HG03025 (cell line): Measurements from ENCODE around the gene PEMT.

Source experiments
- ATAC-seq: cut with Tn5 transposase; IDR thresholded peaks from one replicate; pipeline ENCODE4 v1.9.1; 2021; ENCODE audit warnings: mild to moderate bottlenecking, moderate library complexity; ENCODE audit not compliant: unreplicated experiment, low FRiP score

PEMT gene

GRCh38 chr17:17555906-17556305 lies 35.6 kb downstream of the PEMT start:
- ATAC-seq, result no peak

DNA sequence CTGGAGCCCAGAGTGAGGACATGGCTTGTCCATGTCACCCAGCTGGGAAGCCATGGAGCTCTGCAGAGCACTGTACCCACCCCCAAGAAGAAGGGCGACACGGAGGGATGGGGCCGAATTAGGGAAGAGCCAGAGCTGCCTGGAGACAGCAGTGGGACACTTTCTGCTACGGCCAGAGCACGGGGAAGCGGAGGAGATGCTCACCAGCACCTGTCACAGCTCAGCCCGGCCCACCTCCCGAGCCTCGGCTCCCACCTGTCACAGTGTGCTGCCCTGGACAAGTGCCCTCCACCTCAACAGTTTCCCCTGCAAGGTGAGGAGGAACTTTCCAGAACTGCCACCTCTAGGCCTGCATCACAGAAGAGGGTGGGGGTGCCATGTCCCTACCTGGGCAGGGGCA lies 36.4 kb downstream of the PEMT start:
- no peak for ATAC-seq

- no peak for ATAC-seq
Measured at GRCh38 chr17:17554266-17554665, 37.2 kb downstream of the PEMT start.

GRCh38 chr17:17553217-17554195 lies 38.0 kb downstream of the PEMT start:
- no peak for ATAC-seq

DNA sequence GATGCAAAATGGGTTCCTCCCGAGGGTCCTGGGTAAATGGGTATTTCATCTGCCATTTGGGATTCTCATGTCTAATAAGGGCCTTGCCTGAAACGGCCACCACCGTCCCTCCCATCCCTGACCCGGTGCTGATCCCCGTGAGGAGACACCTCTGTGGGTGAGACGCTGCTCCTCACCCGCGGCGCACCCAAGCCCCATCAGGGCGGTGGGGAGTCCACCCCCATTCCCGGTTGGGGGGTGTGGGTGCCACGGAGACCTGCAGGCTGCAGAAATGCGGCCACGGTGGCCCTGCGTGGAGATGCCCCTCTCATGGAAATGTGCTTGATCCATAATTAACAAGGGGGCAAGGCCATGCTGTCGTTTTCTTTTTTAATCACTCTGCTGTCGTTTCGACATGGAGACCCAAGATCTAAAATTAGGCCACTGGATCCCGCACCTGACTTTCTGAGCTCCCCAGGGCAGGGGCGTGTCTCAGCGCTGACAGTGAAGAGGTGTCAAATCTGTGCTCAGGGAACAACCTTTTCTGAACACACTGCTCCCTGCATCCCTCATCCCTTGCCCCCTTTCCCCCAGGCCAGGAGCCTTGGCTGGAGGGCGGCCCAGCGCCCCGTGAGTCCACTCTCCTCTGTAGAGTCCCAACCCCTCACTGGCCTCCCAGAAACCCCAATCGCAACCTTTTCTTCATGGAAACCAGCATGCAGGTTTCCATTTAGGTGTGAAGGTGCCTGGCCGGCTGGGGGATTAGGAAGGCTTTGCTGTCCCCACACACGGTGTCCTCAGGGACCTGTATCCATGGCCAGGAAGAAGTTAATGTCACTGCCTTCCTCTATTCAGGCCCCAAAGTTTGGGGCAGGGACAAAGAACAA lies 38.9 kb downstream of the PEMT start:
- no peak for ATAC-seq

DNA sequence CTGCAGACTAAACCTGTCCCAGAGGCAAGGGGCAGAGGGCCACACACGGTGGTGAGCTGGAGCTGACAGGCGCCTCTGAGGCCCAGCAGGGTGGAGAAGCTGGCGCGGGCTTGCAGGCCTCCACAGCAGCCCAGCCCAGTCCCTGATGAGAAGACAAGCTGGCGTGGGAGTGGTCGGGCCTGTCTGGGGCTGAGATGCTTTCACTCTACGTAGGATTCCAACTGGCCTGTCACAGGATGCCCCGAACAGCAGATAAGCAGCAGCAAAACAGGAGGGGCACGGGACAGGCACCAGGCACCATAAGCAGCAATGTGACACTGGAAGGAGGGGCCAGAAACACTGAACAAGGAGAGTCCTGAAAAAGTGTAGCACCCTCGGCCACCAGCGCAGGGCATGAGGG lies 40.1 kb downstream of the PEMT start:
- no peak for ATAC-seq

GRCh38 chr17:17549732-17550366 lies 41.7 kb downstream of the PEMT start:
- ATAC-seq, result no peak

GRCh38 chr17:17548044-17548443 lies 43.5 kb downstream of the PEMT start:
- no peak for ATAC-seq

- no peak for ATAC-seq
Measured at GRCh38 chr17:17547210-17547764, 44.2 kb downstream of the PEMT start.

DNA sequence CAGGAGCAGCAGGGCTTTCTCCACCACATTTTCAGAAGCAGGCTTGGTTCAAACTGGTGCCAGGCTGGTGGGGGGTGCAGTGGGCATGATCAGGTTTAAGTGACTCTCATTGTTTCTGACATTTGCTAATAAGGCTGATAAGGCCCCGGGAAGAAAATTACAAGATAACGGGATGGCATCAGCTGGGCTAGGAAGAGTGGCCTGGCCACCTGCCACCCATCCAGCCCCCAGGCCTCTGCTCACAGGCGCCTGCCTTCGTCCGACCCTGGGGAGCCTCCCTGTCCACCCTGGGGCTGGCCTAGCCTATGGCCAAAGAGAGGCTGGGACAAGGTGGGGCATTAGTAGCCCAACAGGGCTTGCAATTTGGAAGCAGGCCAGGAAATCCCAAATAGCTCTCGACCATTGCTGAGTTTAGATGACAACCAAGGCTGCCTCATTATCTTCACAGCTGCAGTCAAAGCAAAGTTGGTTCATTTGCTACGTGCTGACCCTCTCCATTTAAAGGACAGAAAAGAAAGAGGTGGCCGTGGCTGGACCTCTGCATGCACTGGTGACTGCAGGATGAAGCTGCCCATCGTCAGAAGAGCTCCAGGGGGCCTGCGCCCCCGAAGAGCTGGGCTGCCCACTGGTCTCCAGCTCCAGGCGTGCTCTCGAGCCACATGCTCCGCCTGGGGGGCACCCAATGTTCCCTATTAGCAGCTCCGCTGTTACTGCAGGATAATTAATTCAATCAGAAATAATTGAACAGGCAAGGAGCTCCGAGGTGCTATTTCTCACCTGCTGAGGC lies 44.9 kb downstream of the PEMT start:
- ATAC-seq, result no peak

DNA sequence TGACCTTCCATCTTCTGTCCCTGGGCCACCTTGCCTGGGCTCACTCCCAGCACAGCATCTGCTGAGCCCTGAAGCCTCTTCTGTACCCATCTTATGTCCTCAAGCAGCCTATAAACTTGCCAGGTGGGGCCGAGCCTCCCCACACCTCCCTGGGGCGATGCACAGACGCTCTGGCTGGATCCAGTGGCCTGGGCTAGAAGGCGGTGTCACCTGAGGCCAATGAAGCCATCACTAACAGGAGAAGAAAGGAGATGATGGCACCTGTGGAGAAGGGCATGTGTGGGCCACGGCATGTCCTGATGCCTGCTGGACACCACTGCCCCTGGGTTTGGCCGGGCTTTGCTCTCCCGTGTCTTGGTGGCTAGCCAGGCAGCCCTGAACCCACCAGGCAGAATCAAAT lies 45.5 kb downstream of the PEMT start:
- ATAC-seq, result no peak

GRCh38 chr17:17545031-17545820 lies 46.3 kb downstream of the PEMT start:
- no peak for ATAC-seq

GRCh38 chr17:17542906-17543635 lies 48.4 kb downstream of the PEMT start:
- no peak for ATAC-seq

DNA sequence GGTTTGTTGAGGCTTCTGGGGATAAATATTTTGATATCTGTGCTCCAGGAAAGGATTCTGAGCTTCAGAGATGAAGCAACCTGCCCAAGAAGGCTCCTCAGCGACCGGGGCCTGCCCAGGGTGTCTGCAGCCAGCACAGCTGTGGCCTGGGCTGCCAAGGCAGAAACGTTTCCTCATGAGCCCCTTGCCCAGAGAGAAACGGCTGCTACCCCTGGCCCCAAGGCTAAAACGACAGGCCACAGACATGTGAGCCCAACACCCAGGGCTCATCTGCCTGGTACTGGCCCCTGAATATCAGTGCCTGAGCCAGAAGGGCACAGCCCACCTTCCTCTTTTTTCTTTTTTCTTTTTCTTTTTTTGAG lies 49.9 kb downstream of the PEMT start:
- no peak for ATAC-seq

DNA sequence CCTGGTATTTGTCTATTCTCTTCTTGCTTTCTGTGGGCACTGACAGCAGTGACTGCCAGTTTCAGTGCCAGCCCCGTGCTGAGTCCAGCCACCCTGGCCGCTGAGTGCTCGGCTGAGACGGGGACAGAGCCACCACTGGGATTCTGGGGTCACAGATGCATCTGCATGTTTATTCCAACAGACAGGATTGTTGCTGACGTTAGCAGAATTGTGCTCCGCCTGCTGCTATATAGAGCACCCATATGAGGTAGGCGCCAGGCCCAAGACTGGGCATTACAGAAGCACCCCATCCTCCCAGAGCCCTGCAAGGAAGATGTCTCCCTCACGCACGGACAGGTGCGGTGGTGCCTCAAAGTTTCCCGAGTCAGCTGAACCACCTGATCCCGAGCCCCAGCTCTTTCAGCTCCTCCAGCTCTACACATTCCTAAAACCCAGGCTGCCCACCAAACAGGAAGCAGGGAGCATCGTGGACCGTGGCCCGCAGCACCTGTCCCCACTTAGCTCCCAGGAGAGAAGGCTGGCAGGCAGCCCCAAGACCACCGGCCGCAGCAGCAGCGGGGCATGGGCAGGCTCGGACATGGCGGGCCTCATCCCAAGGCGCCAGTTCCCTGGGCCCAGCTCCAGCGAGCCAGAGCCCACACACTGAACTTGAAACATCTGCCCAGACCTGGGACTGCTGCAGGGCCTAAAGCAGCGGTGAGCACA lies 50.4 kb downstream of the PEMT start:
- no peak for ATAC-seq

DNA sequence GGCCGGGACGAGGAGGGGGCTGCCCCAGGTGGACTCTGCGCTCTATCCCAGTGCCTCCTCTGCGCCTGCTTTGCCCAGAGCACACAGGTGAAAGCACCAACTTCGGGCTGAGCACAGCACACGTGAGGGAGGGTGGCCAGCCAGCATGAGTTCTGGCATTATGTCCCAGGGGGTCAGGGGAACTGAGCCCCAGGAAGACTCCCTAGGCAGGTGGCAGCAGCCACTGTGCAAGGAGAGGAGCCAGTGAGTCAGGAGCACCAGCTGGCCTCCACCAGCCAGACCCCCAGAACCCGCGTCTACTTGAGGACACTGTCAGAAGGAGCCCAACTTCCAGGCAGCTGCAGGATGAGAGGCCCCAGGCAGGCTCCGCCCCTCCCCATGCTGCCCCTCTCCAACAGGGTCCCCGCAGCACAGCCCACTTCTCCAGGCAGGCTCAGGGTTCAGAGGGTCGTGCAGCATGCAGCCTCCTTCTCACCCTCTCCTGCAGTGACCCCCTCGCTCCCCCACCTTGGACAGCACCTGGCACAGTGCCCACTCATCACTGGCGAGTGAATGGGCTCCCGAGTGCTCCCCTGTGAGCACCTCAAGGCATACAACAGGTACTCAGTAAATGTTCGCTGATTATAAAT lies 51.1 kb downstream of the PEMT start:
- ATAC-seq, result no peak

GRCh38 chr17:17539591-17539990 lies 51.9 kb downstream of the PEMT start:
- ATAC-seq, result no peak
